ENCODE data around the gene CYREN.

The CYREN gene

DNA sequence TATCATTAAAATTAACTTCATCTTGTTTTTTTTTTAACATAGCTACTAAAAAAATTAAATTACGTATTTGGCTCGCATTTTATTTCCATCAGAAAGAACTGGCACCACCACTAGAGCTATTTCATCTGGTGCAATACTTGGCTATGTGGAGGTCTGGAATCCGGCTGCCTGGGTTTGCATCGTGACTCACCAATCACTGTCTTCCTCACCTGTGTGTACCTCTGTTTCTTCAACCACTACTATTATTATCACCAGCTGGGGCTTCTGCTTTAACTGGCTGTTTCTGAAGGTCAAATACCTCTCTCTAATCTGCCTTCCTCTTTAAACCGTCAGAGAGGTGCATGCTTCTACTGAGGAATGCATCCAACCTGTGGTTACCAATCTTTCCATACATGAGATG is 34.4 kb upstream of the CYREN start:
- TF ChIP-seq EGR1 (IDR thresholded peaks at IDR 0.05) = no peak
- TF ChIP-seq NFIC (IDR thresholded peaks at IDR 0.05) = no peak
- TF ChIP-seq, protein P1, sequence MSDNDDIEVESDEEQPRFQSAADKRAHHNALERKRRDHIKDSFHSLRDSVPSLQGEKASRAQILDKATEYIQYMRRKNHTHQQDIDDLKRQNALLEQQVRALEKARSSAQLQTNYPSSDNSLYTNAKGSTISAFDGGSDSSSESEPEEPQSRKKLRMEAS (IDR thresholded peaks at IDR 0.05) = no peak
- TF ChIP-seq EP300 (IDR thresholded peaks at IDR 0.05; ENCODE audit: borderline replicate concordance) = no peak
- no peak for TF ChIP-seq RAD21 (IDR thresholded peaks at IDR 0.05; ENCODE audit: low read depth)
- TF ChIP-seq TEAD4 (IDR thresholded peaks at IDR 0.05) = no peak
- TF ChIP-seq, protein P2, sequence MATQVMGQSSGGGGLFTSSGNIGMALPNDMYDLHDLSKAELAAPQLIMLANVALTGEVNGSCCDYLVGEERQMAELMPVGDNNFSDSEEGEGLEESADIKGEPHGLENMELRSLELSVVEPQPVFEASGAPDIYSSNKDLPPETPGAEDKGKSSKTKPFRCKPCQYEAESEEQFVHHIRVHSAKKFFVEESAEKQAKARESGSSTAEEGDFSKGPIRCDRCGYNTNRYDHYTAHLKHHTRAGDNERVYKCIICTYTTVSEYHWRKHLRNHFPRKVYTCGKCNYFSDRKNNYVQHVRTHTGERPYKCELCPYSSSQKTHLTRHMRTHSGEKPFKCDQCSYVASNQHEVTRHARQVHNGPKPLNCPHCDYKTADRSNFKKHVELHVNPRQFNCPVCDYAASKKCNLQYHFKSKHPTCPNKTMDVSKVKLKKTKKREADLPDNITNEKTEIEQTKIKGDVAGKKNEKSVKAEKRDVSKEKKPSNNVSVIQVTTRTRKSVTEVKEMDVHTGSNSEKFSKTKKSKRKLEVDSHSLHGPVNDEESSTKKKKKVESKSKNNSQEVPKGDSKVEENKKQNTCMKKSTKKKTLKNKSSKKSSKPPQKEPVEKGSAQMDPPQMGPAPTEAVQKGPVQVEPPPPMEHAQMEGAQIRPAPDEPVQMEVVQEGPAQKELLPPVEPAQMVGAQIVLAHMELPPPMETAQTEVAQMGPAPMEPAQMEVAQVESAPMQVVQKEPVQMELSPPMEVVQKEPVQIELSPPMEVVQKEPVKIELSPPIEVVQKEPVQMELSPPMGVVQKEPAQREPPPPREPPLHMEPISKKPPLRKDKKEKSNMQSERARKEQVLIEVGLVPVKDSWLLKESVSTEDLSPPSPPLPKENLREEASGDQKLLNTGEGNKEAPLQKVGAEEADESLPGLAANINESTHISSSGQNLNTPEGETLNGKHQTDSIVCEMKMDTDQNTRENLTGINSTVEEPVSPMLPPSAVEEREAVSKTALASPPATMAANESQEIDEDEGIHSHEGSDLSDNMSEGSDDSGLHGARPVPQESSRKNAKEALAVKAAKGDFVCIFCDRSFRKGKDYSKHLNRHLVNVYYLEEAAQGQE (IDR thresholded peaks at IDR 0.05; ENCODE audit: low read depth) = no peak
- TF ChIP-seq TCF12 (IDR thresholded peaks at IDR 0.05; ENCODE audit: low read depth) = no peak
- TF ChIP-seq, protein P3, sequence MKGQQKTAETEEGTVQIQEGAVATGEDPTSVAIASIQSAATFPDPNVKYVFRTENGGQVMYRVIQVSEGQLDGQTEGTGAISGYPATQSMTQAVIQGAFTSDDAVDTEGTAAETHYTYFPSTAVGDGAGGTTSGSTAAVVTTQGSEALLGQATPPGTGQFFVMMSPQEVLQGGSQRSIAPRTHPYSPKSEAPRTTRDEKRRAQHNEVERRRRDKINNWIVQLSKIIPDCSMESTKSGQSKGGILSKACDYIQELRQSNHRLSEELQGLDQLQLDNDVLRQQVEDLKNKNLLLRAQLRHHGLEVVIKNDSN (IDR thresholded peaks at IDR 0.05) = no peak
- TF ChIP-seq CREB1 (IDR thresholded peaks at IDR 0.05; ENCODE audit: low read depth) = no peak
- TF ChIP-seq TAF1 (IDR thresholded peaks at IDR 0.05; ENCODE audit: low read depth) = no peak
- no peak for TF ChIP-seq ZBTB7A (IDR thresholded peaks at IDR 0.05; ENCODE audit: low read depth)
- no peak for TF ChIP-seq FOXM1 (IDR thresholded peaks at IDR 0.05; ENCODE audit: borderline replicate concordance, low read depth)
- no peak for TF ChIP-seq CEBPB (IDR thresholded peaks at IDR 0.05)
- TF ChIP-seq YY1 (IDR thresholded peaks at IDR 0.05; ENCODE audit: low read depth) = no peak

DNA sequence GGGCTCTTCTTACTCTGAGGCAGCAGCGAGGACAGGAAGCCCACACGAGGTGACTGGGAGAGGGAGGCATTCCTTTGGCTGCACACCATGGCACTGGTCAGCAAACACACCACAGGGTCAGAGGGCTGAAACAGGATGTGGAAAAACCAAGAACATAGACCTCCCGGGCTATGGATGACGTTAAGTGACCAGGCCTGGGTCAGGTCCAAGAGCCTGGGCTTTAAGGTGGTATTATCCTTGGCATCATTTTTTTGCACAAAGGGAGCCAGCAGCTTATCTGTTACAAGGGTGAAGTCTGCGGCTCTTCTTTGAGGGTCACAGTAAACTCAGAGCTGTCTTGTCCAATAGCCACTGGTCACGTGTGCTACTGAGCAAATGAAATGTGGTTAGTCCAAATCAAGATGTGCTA is 33.8 kb upstream of the CYREN start:
- TF ChIP-seq ZBTB7A (IDR thresholded peaks at IDR 0.05; ENCODE audit: low read depth) (no peak), RAD21 (IDR thresholded peaks at IDR 0.05; ENCODE audit: low read depth) (no peak), YY1 (IDR thresholded peaks at IDR 0.05; ENCODE audit: low read depth) (no peak), EGR1 (IDR thresholded peaks at IDR 0.05) (no peak), TAF1 (IDR thresholded peaks at IDR 0.05; ENCODE audit: low read depth) (no peak), TCF12 (IDR thresholded peaks at IDR 0.05; ENCODE audit: low read depth) (no peak), TEAD4 (IDR thresholded peaks at IDR 0.05) (no peak), NFIC (IDR thresholded peaks at IDR 0.05) (no peak), FOXM1 (IDR thresholded peaks at IDR 0.05; ENCODE audit: borderline replicate concordance, low read depth) (no peak), CREB1 (IDR thresholded peaks at IDR 0.05; ENCODE audit: low read depth) (no peak)
- TF ChIP-seq, protein P3 (IDR thresholded peaks at IDR 0.05) = no peak
- TF ChIP-seq, protein P1 (IDR thresholded peaks at IDR 0.05) = no peak

DNA sequence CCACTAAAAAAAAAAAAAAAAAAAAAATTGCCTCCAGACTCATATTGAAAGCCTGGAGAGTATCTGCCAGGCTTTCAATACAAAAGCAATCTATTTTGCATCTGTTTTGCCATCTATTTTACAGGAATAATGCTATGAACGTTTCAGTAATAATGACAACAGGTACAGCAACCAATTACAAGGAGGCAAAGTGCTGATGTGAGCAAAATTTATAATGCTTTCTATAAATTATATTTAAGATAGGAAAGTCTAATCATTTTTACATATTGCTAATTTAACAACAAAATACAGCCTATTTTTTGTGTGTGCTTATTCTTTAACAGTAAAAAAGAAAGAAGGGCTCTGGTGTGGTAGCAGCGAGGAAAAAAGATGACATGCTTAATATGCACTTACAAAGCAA is 30.8 kb upstream of the CYREN start:
- TF ChIP-seq NFIC (IDR thresholded peaks at IDR 0.05) (no peak), EP300 (IDR thresholded peaks at IDR 0.05; ENCODE audit: borderline replicate concordance) (no peak), FOXM1 (IDR thresholded peaks at IDR 0.05; ENCODE audit: borderline replicate concordance, low read depth) (no peak), CREB1 (IDR thresholded peaks at IDR 0.05; ENCODE audit: low read depth) (no peak), TEAD4 (IDR thresholded peaks at IDR 0.05) (no peak), CEBPB (IDR thresholded peaks at IDR 0.05) (no peak), RAD21 (IDR thresholded peaks at IDR 0.05; ENCODE audit: low read depth) (no peak), ZBTB7A (IDR thresholded peaks at IDR 0.05; ENCODE audit: low read depth) (no peak), TCF12 (IDR thresholded peaks at IDR 0.05; ENCODE audit: low read depth) (no peak), EGR1 (IDR thresholded peaks at IDR 0.05) (no peak), YY1 (IDR thresholded peaks at IDR 0.05; ENCODE audit: low read depth) (no peak), TAF1 (IDR thresholded peaks at IDR 0.05; ENCODE audit: low read depth) (no peak)
- TF ChIP-seq, protein P3 (IDR thresholded peaks at IDR 0.05) = no peak
- TF ChIP-seq, protein P2 (IDR thresholded peaks at IDR 0.05; ENCODE audit: low read depth) = no peak

DNA sequence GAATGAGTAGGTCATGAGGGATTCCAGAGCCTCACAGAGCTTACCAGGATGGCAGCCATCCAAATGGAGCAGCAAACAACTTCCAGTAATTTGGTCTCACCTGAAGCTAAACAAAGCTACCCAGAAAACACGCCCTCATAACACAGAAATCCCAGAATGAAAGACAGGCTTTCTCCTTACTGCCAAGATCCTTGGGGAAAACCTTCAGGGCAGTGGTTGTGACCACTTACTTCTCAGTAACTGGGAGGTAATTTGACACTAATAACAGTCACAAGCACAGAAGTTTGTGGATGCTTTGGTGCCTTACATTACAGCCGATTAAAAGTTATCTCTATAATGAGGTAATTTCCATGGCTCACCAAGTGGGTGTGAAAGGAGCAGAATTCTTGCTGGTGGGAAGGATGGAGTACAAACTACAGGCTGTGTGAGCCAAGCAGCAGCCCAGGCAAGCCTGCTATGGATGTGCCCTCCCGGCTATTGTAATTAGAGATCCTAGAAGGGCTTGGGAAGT is 30.4 kb upstream of the CYREN start:
- TF ChIP-seq EP300 (IDR thresholded peaks at IDR 0.05; ENCODE audit: borderline replicate concordance) (no peak), YY1 (IDR thresholded peaks at IDR 0.05; ENCODE audit: low read depth) (no peak), TAF1 (IDR thresholded peaks at IDR 0.05; ENCODE audit: low read depth) (no peak), RAD21 (IDR thresholded peaks at IDR 0.05; ENCODE audit: low read depth) (no peak), CEBPB (IDR thresholded peaks at IDR 0.05) (no peak), EGR1 (IDR thresholded peaks at IDR 0.05) (no peak), TCF12 (IDR thresholded peaks at IDR 0.05; ENCODE audit: low read depth) (no peak)
- TF ChIP-seq, protein P2 (IDR thresholded peaks at IDR 0.05; ENCODE audit: low read depth) = no peak
- TF ChIP-seq, protein P3 (IDR thresholded peaks at IDR 0.05) = no peak

All from Ishikawa (cell line).